ENCODE measurements around the gene ZNF687.
A peak's percentile ranks its signal among the peaks of the same experiment; 100 is the strongest.
"Not testable (repeated sequence)": the region's sequence is repeated elsewhere in the genome, so short reads cannot be mapped to it uniquely, and the experiment has no call there.

The ZNF687 gene, protein sequence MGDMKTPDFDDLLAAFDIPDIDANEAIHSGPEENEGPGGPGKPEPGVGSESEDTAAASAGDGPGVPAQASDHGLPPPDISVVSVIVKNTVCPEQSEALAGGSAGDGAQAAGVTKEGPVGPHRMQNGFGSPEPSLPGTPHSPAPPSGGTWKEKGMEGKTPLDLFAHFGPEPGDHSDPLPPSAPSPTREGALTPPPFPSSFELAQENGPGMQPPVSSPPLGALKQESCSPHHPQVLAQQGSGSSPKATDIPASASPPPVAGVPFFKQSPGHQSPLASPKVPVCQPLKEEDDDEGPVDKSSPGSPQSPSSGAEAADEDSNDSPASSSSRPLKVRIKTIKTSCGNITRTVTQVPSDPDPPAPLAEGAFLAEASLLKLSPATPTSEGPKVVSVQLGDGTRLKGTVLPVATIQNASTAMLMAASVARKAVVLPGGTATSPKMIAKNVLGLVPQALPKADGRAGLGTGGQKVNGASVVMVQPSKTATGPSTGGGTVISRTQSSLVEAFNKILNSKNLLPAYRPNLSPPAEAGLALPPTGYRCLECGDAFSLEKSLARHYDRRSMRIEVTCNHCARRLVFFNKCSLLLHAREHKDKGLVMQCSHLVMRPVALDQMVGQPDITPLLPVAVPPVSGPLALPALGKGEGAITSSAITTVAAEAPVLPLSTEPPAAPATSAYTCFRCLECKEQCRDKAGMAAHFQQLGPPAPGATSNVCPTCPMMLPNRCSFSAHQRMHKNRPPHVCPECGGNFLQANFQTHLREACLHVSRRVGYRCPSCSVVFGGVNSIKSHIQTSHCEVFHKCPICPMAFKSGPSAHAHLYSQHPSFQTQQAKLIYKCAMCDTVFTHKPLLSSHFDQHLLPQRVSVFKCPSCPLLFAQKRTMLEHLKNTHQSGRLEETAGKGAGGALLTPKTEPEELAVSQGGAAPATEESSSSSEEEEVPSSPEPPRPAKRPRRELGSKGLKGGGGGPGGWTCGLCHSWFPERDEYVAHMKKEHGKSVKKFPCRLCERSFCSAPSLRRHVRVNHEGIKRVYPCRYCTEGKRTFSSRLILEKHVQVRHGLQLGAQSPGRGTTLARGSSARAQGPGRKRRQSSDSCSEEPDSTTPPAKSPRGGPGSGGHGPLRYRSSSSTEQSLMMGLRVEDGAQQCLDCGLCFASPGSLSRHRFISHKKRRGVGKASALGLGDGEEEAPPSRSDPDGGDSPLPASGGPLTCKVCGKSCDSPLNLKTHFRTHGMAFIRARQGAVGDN
- total RNA-seq, result 57.2 reads per million, percentile 71 among the genes with 10 or more reads in this experiment

DNA sequence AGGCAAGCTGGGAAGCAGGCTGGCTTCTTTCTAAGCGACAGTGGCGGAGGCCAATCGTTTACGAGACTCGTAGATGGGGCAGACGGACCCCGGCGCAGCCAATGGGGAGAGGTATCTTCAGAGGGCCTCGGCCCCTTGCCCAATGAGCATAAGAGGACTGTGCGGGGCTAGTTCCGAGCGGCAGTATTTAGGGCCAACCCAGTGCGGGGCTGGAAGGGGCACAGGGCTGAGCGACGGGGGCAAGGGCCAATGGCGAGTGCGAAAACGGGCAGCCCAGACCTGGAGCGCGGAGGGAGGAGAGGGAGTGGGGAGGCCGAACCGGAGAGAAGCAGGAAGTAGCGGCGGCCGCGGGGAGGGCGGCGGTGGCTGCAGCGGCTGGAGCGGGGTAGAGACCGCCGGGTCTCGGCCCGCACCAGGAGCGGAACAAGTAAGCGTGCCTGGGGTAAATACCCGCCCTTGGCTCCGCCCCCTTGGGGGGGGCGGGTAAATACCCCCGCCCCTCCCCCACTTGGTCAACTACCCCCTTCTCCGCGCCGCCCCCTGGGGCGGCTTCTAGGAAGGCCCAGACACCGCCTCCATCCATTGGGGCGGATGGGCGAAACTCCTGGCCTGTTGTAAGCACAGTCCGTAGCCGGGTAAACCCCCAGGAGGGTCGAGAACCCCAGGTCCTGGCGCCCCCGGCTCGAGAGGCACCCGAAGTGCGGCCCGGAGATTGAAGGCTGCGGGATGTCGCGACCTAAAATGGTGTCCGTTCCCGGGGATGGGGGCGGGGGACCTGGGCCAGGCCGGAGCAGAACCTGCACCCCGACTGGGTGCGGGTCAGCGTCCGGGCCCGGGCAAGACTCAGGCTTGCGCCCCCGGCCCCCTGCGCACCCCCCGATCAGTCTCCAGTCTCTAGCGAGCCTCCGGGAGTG is at the start of gene ZNF687:
TSS of gene ZNF687 (plus strand) at position 331 of the 914 bp plus-strand sequence. CDS start 3,993 bp downstream, outside the sequence.
- peak; percentile 97 for DNase-seq

DNA sequence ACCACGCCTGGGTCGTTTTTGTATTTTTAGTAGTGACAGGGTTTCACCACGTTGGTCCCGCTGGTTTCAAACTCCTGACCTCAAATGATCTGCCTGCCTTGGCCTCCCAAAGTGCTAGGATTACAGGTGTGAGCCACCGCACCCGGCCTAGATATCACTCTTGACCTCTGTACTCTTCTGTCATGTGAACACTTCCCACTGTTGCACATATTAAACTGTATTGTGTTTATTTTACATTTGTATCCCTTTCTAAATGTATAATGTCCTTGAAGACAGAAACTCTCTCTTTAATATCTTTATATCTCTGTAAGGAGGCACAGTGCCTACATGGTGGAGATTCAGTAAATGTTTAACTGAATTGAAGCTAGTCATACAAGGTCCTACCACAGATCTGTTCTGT is 46.9 kb upstream of the ZNF687 start:
- DNase-seq, result no peak

DNA sequence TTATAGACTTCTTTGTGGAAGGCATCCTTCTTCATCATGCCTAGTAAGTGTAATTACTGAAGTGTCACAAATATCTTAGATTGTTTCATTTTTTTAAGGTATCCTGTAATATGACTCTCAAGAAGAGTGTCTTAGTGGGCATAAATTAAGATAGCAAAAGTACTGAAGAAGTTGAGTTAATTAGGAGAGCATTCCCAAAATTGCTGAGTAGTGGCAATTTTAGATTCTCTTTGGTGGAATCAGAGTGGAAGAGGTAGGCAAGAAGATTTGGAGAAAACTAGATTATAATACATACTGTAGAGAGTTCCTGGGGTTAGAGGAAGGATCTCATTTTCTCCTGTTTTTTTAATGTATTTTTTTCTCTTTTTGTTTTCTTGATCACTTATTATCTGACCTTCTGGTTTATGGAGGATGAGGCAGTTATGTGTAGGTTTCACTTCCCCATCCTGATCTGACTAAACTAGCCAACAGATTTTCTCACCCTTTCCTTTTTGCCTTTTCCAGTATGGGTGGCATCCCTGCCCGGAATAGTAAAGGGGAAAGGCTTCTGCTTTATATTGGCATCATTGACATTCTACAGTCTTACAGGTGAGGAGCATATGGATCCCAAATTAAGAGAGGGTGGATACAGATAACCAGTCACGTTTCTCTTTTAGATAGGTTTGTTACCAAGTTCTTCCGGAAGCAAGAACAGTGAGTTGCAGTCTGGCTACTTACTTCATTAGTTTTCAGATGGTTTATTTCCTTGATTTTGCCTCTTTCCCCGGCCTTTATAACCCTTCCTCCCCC is 44.2 kb upstream of the ZNF687 start:
- no peak for DNase-seq

DNA sequence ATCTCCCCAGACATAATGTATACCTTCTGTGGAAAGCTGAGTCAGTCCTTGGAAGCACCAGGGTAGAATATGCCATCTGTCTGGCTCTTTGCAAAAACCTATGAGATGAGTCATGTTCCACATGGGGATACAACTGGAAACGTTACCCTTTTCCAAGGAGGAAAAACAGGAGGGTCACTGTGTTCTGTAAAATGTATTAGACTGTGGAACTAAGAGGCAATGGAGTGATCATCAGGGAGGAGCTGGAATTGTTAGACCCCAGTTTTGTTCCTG is 43.7 kb upstream of the ZNF687 start:
- no peak for DNase-seq

DNA sequence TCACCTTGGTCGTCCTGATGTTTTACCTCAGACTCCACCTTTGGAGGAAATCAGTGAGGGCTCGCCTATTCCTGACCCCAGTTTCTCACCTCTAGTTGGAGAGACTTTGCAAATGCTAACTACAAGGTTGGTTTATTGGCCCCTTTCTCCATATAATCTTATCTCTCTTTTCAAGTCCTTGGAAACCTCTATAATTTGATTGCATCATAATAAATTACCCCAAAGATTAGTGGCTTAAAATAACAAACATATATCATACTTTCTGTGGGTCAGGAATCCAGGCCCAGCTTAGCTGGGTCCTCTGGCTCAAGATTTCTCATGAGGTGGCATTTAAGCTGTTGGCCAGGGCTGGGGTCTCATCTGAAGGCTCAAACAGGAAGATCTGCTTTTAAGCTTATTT is 39.7 kb upstream of the ZNF687 start:
- DNase-seq, result no peak

DNA sequence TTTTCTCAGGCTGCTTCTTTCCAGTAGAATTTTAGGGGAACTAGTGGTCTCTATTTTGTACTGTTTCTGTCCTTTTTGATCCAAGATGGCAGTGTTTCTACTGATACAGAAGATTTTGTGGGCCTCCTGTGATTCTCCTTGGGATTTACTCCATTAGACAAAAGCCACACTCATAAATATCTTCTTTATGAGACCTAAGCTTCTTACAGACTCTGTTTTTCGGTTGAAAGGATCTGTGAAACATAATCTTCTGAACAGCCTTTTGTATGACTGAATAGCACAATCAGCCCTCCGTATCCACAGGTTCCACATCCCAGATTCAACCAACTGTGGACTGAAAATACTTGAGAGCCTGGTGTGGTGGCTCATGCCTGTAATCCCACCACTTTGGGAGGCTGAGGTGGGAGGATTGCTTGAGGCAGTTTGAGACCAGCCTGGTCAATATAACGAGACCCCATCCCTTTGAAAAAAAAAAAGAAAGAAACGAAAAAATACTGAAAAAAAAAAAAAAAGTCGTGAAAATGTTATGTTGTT is 38.3 kb upstream of the ZNF687 start:
- no peak for DNase-seq

DNA sequence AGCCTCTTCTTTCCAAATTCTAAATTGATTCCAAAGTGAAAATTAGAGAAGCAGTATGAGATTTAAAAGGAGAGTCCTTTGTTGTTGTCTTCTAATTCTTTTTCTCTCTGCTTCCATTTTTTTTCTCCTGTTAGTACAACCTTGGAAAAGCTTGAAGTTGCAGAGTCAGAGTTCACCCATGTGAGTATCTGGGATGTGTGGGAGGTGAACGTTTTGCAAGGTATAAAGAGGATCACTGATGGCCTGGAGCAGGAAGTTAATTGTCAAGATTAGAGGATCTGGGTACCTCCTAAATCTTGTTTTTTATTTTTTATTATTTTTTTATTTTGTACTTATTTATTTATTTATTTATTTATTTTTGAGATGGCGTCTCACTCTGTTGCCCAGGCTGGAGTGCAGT is 35.3 kb upstream of the ZNF687 start:
- DNase-seq, result no peak

DNA sequence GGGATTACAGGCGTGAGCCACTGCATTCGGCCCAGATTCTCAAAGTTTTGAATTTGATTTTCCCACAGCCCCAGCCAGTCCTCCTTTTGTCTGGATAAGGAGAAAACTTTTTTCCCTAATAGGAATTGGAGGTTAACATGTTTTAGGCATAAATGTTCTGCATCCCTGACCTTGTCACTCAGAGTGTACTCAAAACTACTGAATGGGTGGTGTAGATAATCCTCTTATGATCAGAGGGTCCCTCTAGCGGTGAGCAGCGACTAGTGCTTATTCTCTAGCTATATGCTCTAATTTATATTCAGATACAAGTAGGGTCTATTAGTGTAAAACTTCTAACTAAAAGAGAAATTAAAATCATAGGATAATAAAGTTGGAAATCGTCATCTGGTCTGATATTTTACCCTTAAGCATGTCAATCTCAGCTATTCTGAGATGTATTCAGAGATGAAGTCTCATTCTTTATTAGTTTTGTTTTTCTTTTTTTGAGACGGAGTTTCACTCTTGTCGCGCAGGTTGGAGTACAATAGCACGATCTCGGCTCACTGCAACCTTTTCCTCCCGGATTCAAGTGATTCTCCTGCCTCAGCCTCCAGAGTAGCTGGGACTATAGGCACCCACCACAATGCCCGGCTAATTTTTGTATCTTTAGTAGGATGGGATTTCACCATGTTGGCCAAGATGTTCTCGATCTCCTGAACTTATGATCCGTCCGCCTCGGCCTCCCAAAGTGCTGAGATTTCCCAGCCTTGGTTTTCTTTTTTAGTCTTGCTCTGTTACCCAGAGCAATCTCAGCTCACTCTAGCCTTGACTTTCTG is 30.2 kb upstream of the ZNF687 start:
- peak; percentile 55 for DNase-seq

DNA sequence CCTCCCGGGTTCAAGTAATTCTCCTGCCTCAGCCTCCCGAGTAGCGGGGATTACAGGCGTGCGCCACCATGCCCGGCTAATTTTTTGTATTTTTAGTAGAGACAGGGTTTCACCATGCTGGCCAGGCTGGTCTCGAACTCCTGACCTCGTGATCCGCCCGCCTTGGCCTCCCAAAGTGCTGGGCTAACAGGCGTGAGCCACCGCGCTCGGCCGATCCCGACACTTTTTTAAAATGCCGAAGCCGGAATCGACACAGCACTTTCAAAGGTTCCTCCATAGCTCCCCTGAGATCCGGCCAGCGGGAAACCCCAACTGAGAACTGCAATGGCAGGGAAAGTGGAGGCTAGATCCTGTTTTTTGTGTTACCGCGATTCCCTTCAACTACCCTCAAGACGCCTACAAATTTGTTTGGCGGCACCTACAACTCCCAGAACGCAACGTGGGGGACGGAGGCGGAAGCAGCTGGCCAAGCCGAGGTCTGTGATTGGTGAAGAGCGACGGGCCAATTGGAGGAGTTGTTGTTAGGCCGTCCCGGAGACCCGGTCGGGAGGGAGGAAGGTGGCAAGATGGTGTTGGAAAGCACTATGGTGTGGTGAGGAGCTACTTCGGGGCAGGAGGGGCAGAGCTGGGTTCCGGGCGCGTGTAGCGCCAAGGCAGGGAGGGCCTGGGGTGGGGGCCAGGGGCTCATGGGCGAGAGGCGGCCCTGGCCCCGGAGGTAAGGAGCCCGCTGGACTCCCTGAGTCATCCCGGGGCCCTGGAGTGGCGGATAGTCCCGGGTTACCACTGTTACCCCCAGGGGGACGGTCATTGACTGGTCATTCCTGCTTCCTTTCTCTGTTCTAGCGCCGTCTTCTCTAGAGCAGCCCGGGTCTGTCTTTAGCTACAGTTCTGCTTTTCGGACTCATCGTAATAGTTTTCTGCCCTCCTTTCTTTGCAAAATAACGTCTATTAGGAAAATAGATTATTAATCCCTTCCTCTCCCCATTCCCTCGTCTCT is 27.6 kb upstream of the ZNF687 start, which contains the start of gene PSMD4:
TSS of gene PSMD4 (plus strand) at position 518 of the 997 bp plus-strand sequence. CDS start at position 567, 49 bp downstream.
- peak; percentile 90 for DNase-seq

DNA sequence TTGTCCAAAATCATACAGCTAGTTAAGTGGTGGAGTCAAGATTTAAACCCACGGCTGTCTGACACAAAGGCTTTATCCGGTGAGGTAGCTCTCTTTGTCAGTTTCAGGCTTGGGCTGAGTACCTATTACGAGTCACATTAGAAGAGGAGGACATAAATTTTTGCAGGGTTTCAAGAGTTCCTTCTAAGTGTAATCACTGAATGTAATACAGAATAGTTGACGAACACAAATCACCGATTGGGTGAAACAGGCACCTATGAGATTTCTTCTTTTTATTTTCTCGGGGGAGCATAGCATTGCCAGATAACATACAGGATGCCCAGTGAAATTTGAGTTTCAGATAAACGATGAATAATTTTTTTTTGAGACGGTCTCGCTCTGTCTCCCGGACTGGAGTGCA is 26.7 kb upstream of the ZNF687 start:
- DNase-seq, result no peak

DNA sequence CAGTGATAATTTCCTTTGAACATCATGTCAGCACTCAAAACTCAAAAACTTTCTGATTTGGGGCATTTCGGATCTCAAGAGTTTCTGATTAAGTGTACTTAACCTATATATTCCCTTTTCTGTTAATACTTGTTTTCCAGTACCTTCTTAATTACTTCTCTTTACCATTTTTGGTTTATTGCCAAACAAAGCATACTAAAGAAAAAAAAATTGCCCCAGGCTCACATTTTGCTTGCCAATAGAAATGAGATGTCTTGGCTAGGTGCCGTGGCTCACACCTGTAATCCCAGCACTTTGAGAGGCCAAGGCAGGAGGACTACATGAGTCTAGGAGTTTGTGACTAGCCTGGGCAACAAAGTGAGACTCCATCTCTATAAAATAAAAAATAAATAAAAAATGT is 22.7 kb upstream of the ZNF687 start:
- DNase-seq, result no peak

DNA sequence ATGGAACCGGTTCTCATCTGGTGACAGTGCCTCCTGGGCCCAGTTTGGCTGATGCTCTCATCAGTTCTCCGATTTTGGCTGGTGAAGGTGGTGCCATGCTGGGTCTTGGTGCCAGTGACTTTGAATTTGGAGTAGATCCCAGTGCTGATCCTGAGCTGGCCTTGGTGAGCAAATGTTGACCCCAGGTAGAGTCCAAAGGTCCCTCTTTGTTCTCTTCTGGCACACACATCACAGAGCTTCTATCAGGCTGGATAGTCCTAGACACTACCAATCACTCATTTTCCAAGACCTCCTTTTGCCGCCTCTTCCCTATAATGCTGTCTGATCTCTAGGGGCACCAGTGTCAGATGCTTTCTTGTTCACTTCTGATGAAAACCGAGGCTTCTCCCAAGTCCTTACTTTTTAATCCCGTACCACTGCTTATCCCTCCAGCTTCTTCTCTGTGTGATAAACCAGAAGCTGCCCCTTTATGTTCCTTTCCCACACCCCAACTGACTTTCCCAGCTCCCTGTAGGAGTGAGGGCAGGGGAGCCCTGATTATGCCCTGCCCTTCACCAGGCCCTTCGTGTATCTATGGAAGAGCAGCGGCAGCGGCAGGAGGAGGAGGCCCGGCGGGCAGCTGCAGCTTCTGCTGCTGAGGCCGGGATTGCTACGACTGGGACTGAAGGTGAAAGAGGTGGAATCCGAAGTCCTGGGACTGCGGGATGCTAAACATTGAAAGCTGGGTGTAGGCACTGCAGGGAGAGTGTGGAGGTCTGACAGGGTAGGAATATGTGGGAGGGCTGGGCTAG is 16.5 kb upstream of the ZNF687 start:
- DNase-seq, result no peak

DNA sequence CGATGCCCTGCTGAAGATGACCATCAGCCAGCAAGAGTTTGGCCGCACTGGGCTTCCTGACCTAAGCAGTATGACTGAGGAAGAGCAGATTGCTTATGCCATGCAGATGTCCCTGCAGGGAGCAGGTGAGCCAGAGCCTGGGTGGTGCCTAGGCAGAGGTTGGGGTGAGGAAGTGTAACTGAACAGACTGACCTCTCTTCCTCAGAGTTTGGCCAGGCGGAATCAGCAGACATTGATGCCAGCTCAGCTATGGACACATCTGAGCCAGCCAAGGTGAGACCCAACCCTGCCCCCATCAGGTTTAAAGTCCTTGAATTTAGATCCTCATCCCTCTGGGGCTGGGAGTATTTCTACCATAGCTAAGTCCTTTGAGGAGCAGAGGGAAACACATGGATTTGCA is 15.8 kb upstream of the ZNF687 start:
- DNase-seq, result no peak

DNA sequence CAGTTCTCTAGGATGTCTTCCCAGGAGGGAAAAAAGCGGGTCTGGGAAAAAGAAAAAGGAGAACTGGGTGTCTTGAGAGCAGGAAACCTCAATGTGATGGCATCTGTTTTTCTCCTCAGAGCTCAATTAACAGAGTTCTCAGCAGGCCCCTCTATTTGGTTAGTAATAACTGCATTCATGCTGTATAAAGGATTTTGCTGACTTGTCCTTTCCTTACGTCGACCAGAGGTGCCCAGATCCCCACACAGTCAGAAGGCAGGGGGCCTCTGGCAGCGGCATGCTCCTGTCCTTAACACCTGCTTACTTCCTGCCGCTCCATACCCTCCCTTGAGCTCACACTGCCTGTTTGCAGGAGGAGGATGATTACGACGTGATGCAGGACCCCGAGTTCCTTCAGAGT is 15.3 kb upstream of the ZNF687 start:
- no peak for DNase-seq

DNA sequence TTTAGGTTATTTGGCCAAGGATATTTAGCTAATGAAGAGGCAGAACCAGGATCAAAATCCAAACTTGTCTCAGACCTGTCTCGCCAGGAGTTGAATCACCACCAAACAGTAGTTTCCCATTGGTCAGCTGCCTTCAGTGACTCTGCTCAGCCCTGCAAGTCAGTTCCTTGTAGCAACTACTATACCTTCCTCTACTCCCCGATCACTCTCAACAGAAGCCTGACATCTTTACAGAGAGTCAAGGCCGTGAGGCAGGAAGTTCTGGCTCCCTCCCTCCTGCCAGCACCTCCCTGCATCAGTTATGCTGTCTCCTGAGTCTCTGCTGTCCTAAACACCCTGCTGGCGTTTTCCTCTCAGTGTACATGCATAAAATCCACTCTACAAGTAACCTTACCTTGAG is 14.3 kb upstream of the ZNF687 start:
- no peak for DNase-seq

DNA sequence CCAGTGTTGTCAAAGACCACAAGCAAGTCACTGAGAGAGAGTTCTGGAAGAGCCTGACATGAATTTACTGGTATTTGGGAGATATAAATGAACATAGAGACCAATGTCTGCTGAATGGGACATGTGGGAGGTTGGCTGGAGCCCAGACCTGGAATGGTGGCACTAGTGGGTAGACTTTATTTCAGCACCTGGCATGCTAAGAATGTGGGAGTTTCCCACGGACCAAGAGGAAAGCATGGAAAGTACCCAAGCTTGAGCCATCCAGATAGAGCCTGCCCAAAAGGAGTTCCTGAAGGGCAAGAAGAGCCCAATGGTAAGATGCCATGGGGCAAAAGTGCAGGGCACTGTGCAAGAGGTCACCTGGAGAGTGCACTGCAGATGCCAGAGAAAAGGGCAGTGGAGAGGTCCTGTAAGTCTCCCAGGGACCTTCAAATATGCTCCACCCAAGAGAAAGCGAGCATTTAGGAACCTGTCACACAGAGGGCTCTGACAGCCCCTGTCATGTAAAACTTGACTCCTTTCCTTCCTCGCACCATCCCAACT is 8.1 kb upstream of the ZNF687 start:
- DNase-seq, result no peak

DNA sequence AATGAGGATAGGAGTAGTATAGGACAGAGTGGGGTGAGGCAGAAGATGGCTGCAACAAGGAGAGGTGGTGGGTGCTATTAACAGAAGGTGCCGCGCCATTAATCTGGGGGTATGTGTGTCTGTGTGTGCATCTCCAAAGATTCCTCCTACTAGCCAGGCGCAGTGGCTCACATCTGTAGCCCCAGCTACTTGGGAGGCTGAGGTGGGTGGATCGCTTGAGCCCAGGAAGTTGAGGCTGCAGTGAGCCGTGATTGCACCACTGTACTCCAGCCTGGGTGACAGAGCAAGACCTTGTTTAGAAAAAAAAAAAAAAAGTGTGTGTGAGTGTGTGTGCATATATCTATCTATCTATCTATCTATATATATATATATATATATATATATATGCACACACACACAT is 6.8 kb upstream of the ZNF687 start:
- DNase-seq, result not testable (repeated sequence)

DNA sequence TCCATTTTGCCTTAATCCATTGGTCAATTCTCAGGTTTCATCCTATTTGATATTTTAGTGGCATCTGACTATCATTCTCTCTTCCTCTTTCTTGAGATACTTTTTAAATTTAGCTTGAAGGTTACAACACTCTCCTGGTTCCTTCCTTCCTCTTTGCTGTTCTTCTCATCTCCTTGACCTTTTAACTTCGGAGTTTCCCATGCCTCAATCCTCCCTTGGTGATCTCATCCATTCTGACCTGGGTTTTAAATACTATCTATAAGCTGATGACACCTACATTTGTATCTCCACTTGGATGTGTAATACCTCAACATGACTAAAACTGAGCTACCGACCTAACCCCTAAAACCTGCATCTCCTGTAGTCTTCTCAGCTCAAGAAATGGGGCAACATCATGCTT is 4.8 kb upstream of the ZNF687 start:
- DNase-seq, result no peak
